HL-60 (cell line): ENCODE measurements around the gene NME2.

Experiments used
- CTCF ChIP-seq: IDR thresholded peaks from one replicate; pipeline ENCODE4 v1.5.1; 2011; ENCODE audit warnings: low read length, control low read depth, inconsistent platforms; ENCODE audit not compliant: insufficient read depth
- GABPA ChIP-seq: IDR thresholded peaks from 2 replicates; pipeline ENCODE4 v1.6.1; 2012; ENCODE audit warnings: low read depth
- POLR2AphosphoS5 ChIP-seq: IDR thresholded peaks from 2 replicates; pipeline ENCODE4 v1.6.1; 2012; ENCODE audit warnings: low read depth
- SPI1 ChIP-seq: IDR thresholded peaks from 2 replicates; pipeline ENCODE4 v1.6.1; 2012; ENCODE audit warnings: low read depth, mild to moderate bottlenecking, borderline replicate concordance
- TF ChIP-seq, protein P1 (sequence below): IDR thresholded peaks from 2 replicates; pipeline ENCODE4 v1.6.1; 2012; ENCODE audit warnings: low read depth; ENCODE audit not compliant: insufficient replicate concordance

GRCh38 chr17:51217946-51218345, 51.7 kb downstream of the NME2 start:
- TF ChIP-seq CTCF (no peak), POLR2AphosphoS5 (no peak), SPI1 (no peak), GABPA (no peak)
- TF ChIP-seq, protein P1, sequence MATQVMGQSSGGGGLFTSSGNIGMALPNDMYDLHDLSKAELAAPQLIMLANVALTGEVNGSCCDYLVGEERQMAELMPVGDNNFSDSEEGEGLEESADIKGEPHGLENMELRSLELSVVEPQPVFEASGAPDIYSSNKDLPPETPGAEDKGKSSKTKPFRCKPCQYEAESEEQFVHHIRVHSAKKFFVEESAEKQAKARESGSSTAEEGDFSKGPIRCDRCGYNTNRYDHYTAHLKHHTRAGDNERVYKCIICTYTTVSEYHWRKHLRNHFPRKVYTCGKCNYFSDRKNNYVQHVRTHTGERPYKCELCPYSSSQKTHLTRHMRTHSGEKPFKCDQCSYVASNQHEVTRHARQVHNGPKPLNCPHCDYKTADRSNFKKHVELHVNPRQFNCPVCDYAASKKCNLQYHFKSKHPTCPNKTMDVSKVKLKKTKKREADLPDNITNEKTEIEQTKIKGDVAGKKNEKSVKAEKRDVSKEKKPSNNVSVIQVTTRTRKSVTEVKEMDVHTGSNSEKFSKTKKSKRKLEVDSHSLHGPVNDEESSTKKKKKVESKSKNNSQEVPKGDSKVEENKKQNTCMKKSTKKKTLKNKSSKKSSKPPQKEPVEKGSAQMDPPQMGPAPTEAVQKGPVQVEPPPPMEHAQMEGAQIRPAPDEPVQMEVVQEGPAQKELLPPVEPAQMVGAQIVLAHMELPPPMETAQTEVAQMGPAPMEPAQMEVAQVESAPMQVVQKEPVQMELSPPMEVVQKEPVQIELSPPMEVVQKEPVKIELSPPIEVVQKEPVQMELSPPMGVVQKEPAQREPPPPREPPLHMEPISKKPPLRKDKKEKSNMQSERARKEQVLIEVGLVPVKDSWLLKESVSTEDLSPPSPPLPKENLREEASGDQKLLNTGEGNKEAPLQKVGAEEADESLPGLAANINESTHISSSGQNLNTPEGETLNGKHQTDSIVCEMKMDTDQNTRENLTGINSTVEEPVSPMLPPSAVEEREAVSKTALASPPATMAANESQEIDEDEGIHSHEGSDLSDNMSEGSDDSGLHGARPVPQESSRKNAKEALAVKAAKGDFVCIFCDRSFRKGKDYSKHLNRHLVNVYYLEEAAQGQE = no peak
